HepG2 (cell line): ENCODE measurements around the gene HID1. TPM values are rescaled to one million over a fixed set of nuclear protein-coding genes. Genes with fewer than 3 reads are reported as not detected.

ENCODE experiments used
- CENPT ChIP-seq: sonication (generic); formaldehyde crosslinking; IDR thresholded peaks from 2 replicates; pipeline ENCODE4 v1.8.0; 2022; ENCODE audit warnings: low read depth, mild to moderate bottlenecking, moderate library complexity, missing genetic modification reagents
- CREB1 ChIP-seq, 2 experiments: fragments of 450-650 bp in 1 of 2; IDR thresholded peaks; 2 replicates each; pipeline ENCODE4 v1.6.1; 2016 to 2017; ENCODE audit warnings: control low read depth in 1 of 2, mild to moderate bottlenecking in 1 of 2, missing compliant biosample characterization in 1 of 2, missing genetic modification characterization in 1 of 2
- CREM ChIP-seq, 2 experiments: sonication (generic) in 1 of 2; formaldehyde crosslinking in 1 of 2; IDR thresholded peaks; 2 replicates each; pipeline versions ENCODE4 v1.4.0 to v1.6.1; 2016 to 2020; ENCODE audit warnings: antibody characterized with exemption in 1 of 2, mild to moderate bottlenecking in 1 of 2, missing genetic modification reagents in 1 of 2
- ETV5 ChIP-seq: IDR thresholded peaks from 2 replicates; pipeline ENCODE4 v1.6.1; 2018; ENCODE audit warnings: missing biosample characterization, missing genetic modification reagents, inconsistent platforms, borderline replicate concordance
- HOXA3 ChIP-seq: sonication (generic); formaldehyde crosslinking; IDR thresholded peaks from 2 replicates; pipeline ENCODE4 v1.5.0; 2020; ENCODE audit warnings: missing genetic modification reagents
- NFKBIZ ChIP-seq: IDR thresholded peaks from 2 replicates; pipeline ENCODE4 v1.6.1; 2018; ENCODE audit warnings: missing genetic modification reagents, missing compliant biosample characterization
- PHF21A ChIP-seq: sonication (generic); formaldehyde crosslinking; IDR thresholded peaks from 2 replicates; pipeline ENCODE4 v1.5.0; 2020; ENCODE audit warnings: mild to moderate bottlenecking, missing genetic modification reagents
- REL ChIP-seq: sonication (generic); formaldehyde crosslinking; conservative IDR thresholded peaks from 2 replicates; pipeline ENCODE4 v1.8.0; 2022; ENCODE audit warnings: mild to moderate bottlenecking, missing genetic modification reagents, moderate library complexity
- RFX1 ChIP-seq: fragments of 450-650 bp; IDR thresholded peaks from 2 replicates; pipeline ENCODE4 v1.6.1; 2017
- SIN3A ChIP-seq: IDR thresholded peaks from 2 replicates; pipeline ENCODE4 v1.6.1; 2011; ENCODE audit warnings: low read depth, mild to moderate bottlenecking, control low read depth, low read length, borderline replicate concordance
- SP4 ChIP-seq: sonication (generic); formaldehyde crosslinking; IDR thresholded peaks from 2 replicates; pipeline ENCODE4 v1.8.1; 2023; ENCODE audit warnings: mild to moderate bottlenecking, missing genetic modification reagents
- TBL1XR1 ChIP-seq: fragments of 150-350 bp; IDR thresholded peaks from 2 replicates; pipeline ENCODE4 v1.6.1; 2014; ENCODE audit warnings: borderline replicate concordance, low read length; ENCODE audit not compliant: partially characterized antibody
- ZBTB3 ChIP-seq: sonication (generic); formaldehyde crosslinking; IDR thresholded peaks from 2 replicates; pipeline ENCODE4 v1.4.0; 2020; ENCODE audit warnings: low read depth, mild to moderate bottlenecking, moderate library complexity, missing genetic modification reagents, borderline replicate concordance
- ZFP62 ChIP-seq: sonication (generic); formaldehyde crosslinking; IDR thresholded peaks from 2 replicates; pipeline ENCODE4 v1.4.0; 2020; ENCODE audit warnings: missing genetic modification reagents
- ZKSCAN5 ChIP-seq: sonication (generic); formaldehyde crosslinking; IDR thresholded peaks from 2 replicates; pipeline ENCODE4 v1.5.1; 2020; ENCODE audit warnings: mild to moderate bottlenecking, missing genetic modification reagents
- ZNF20 ChIP-seq: sonication (generic); formaldehyde crosslinking; IDR thresholded peaks from 2 replicates; pipeline ENCODE4 v1.4.0; 2020; ENCODE audit warnings: mild to moderate bottlenecking, moderate library complexity, missing genetic modification reagents
- ZNF432 ChIP-seq: sonication (generic); formaldehyde crosslinking; IDR thresholded peaks from 2 replicates; pipeline ENCODE4 v1.5.0; 2020; ENCODE audit warnings: missing genetic modification reagents, mild to moderate bottlenecking, borderline replicate concordance
- ZNF570 ChIP-seq: sonication (generic); formaldehyde crosslinking; IDR thresholded peaks from 2 replicates; pipeline ENCODE4 v1.4.0; 2020; ENCODE audit warnings: mild to moderate bottlenecking, missing genetic modification reagents, borderline replicate concordance
- ZNF589 ChIP-seq: sonication (generic); formaldehyde crosslinking; conservative IDR thresholded peaks from 2 replicates; pipeline ENCODE4 v1.8.0; 2022; ENCODE audit warnings: mild to moderate bottlenecking, moderate library complexity, missing genetic modification reagents
- ZNF83 ChIP-seq: sonication (generic); formaldehyde crosslinking; IDR thresholded peaks from 2 replicates; pipeline ENCODE4 v1.4.0; 2020; ENCODE audit warnings: missing genetic modification reagents, mild to moderate bottlenecking, borderline replicate concordance
- ZSCAN29 ChIP-seq: sonication (generic); formaldehyde crosslinking; conservative IDR thresholded peaks from 2 replicates; pipeline ENCODE4 v1.4.0; 2020; ENCODE audit warnings: mild to moderate bottlenecking, missing genetic modification reagents
- polyA plus RNA-seq, 8 experiments: library from polyadenylated mRNA; depleted of rRNA in 3 of 8; stranded (reverse) in 7 of 8; unstranded in 1 of 8; fragments of >200 nt; fragmentation: Illumina TruSeq in 4 of 8; extraction: Trizol in 4 of 8; gene quantifications; 2 replicates each; pipeline versions ENCODE4 v1.2.1 to v1.2.3, GENCODE V29; 2011 to 2016; ENCODE audit warnings: low read depth in 4 of 8, missing spikeins in 1 of 8, mixed read lengths in 1 of 8; ENCODE audit not compliant: insufficient read depth in 1 of 8
- total RNA-seq, 5 experiments: library from RNA; depleted of rRNA; stranded (reverse); fragments of >200 nt; fragmentation: Illumina TruSeq; extraction: Trizol; gene quantifications; 2 replicates each; pipeline ENCODE4 v1.2.3, GENCODE V29; 2016; ENCODE audit warnings: low read depth in 1 of 5
- TF ChIP-seq, protein P1 (sequence below): sonication (generic); formaldehyde crosslinking; IDR thresholded peaks from 2 replicates; pipeline ENCODE4 v1.5.0; 2020; ENCODE audit warnings: mild to moderate bottlenecking, missing genetic modification reagents
- TF ChIP-seq, protein P2 (sequence below): sonication (generic); formaldehyde crosslinking; IDR thresholded peaks from 2 replicates; pipeline ENCODE4 v1.4.0; 2020; ENCODE audit warnings: mild to moderate bottlenecking, missing genetic modification reagents
- TF ChIP-seq, protein P3 (sequence below): sonication (generic); formaldehyde crosslinking; IDR thresholded peaks from 2 replicates; pipeline ENCODE4 v1.5.1; 2020; ENCODE audit warnings: missing genetic modification reagents, mild to moderate bottlenecking, borderline replicate concordance

The HID1 gene
- total and polyA plus RNA-seq, 2 of the 13 experiments (the other 11 are each of a cell fraction or from before 2014, with no cell fraction given): 2.1 to 10.6 TPM

DNA sequence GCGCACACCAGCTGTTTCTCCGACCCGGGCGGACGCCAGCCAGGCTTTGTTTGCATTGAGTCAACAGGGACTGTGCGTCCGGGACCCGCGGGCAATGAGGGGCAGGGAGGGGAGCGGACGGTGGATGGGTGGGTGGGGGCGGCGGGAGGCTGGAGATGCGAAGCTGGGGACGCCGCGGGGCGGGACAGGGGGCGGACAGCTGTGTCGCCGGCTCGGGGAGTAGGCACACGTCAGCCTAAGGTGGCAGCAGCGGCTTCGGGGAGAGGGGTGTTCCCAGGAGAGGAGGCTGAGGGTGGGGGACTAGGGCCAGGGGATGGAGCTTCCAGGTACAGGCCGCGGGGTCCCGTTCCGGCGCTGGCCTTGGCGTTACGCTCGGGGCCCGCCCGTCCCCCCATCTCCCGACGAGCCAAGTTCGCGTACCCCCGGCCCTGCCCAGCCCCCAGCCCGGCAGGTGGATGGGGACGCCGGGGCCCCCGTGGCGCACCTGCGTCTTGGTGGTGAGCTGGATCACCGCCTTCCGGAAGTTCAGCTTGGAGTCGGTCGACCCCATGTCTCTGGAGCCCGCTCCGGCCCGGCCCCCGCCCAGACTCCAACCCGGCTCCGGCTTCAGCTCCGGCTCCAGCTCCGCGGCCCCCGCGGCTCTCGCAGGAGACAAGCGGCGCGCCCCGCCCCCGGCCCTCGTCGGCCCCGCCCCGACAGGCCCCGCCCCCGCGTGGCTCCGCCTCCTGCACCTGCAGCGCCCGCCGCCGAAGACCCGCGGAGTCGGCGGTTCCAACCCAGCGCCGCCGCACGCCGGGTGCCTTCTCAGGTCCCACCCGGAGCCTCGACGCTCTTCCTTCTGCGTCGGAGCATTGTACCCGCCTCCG lies at the start of gene HID1 (continued):
- TF ChIP-seq, protein P1, sequence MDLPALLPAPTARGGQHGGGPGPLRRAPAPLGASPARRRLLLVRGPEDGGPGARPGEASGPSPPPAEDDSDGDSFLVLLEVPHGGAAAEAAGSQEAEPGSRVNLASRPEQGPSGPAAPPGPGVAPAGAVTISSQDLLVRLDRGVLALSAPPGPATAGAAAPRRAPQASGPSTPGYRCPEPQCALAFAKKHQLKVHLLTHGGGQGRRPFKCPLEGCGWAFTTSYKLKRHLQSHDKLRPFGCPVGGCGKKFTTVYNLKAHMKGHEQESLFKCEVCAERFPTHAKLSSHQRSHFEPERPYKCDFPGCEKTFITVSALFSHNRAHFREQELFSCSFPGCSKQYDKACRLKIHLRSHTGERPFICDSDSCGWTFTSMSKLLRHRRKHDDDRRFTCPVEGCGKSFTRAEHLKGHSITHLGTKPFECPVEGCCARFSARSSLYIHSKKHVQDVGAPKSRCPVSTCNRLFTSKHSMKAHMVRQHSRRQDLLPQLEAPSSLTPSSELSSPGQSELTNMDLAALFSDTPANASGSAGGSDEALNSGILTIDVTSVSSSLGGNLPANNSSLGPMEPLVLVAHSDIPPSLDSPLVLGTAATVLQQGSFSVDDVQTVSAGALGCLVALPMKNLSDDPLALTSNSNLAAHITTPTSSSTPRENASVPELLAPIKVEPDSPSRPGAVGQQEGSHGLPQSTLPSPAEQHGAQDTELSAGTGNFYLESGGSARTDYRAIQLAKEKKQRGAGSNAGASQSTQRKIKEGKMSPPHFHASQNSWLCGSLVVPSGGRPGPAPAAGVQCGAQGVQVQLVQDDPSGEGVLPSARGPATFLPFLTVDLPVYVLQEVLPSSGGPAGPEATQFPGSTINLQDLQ: no peak
- TF ChIP-seq ZNF589 (CRISPR knock-in tag) (no peak), SP4 (peak; percentile 50; the same call in 1 of the 2 replicates), ETV5 (CRISPR knock-in tag) (peak; percentile 77), PHF21A (CRISPR knock-in tag) (peak; percentile 29), HOXA3 (CRISPR knock-in tag) (peak; percentile 61), ZNF20 (CRISPR knock-in tag) (no peak), ZBTB3 (no peak), ZFP62 (no peak), ZKSCAN5 (CRISPR knock-in tag) (no peak), RFX1 (no peak), CREM (IDR thresholded peaks at IDR 0.05) (no peak), CREM (CRISPR knock-in tag; IDR thresholded peaks at IDR 0.05) (no peak), ZSCAN29 (no peak), CENPT (CRISPR knock-in tag) (no peak), ZNF570 (CRISPR knock-in tag) (no peak), CREB1 (IDR thresholded peaks at IDR 0.05) (no peak), CREB1 (CRISPR knock-in tag; IDR thresholded peaks at IDR 0.05) (no peak), REL (CRISPR knock-in tag) (no peak), ZNF432 (CRISPR knock-in tag) (no peak), TBL1XR1 (no peak), NFKBIZ (CRISPR knock-in tag) (0 out of 2 replicates have a peak, but pooled peaks have one; percentile 22), SIN3A (peak; percentile 89; the same call in 1 of the 2 replicates), ZNF83 (peak; percentile 61; the same call in 1 of the 2 replicates)
- TF ChIP-seq, protein P2, sequence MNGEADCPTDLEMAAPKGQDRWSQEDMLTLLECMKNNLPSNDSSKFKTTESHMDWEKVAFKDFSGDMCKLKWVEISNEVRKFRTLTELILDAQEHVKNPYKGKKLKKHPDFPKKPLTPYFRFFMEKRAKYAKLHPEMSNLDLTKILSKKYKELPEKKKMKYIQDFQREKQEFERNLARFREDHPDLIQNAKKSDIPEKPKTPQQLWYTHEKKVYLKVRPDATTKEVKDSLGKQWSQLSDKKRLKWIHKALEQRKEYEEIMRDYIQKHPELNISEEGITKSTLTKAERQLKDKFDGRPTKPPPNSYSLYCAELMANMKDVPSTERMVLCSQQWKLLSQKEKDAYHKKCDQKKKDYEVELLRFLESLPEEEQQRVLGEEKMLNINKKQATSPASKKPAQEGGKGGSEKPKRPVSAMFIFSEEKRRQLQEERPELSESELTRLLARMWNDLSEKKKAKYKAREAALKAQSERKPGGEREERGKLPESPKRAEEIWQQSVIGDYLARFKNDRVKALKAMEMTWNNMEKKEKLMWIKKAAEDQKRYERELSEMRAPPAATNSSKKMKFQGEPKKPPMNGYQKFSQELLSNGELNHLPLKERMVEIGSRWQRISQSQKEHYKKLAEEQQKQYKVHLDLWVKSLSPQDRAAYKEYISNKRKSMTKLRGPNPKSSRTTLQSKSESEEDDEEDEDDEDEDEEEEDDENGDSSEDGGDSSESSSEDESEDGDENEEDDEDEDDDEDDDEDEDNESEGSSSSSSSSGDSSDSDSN: peak; percentile 78
- TF ChIP-seq, protein P3, sequence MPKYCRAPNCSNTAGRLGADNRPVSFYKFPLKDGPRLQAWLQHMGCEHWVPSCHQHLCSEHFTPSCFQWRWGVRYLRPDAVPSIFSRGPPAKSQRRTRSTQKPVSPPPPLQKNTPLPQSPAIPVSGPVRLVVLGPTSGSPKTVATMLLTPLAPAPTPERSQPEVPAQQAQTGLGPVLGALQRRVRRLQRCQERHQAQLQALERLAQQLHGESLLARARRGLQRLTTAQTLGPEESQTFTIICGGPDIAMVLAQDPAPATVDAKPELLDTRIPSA (CRISPR knock-in tag): 0 out of 2 replicates have a peak, but pooled peaks have one; percentile 6
